ENCODE data around the gene BTG1.

Gene BTG1

GRCh38 chr12:92133795-92134637 lies 11.6 kb downstream of the BTG1 start:
- DNase-seq (ENCODE audit: low spot score), result no peak

- no peak for DNase-seq (ENCODE audit: low spot score)
Observed at GRCh38 chr12:92133171-92133570, 12.5 kb downstream of the BTG1 start.

DNA sequence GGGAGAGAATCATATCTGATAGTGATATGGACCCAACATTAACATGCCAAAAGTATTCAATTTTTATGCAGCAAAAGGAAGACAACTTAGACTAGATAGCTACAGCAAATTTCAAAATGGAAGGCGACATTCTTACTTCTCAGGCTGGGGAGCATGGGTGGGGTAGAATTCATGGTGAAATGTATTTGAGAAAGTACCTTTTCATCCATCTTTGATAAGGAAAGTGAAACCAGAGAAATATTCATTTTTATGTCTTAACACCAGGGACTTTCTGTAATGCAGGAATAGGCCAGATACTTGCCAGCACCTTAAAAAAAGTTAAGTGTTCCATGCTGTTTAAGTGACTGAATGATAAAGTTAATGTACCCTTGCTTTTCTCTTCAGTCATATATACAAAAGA lies 13.4 kb downstream of the BTG1 start:
- no peak for DNase-seq (ENCODE audit: low spot score)

DNA sequence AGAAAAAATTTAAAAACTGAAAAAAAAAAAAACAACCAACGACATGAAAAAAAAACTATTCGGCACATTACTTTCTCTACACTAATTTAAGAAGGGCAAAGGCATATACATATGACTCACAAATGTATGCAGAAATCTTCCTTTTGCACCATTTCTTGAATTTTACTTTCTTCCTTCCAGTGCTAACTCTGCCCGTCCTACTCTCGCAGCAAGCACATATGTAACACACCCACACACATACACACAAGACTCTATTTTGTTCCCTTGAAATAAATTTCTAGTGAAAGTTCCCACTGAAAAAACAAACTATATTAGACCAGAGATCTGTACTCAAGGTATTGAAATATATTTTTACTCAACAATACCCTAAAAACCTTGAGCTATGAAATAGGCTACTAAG lies 14.6 kb downstream of the BTG1 start:
- DNase-seq (ENCODE audit: low spot score), result no peak

- no peak for DNase-seq (ENCODE audit: low spot score)
Observed at GRCh38 chr12:92129609-92130008, 16.0 kb downstream of the BTG1 start.

- DNase-seq (ENCODE audit: low spot score), result no peak
Observed at GRCh38 chr12:92128612-92129011, 17.0 kb downstream of the BTG1 start.

GRCh38 chr12:92124689-92125029 lies 21.0 kb downstream of the BTG1 start:
- no peak for DNase-seq (ENCODE audit: low spot score)

DNA sequence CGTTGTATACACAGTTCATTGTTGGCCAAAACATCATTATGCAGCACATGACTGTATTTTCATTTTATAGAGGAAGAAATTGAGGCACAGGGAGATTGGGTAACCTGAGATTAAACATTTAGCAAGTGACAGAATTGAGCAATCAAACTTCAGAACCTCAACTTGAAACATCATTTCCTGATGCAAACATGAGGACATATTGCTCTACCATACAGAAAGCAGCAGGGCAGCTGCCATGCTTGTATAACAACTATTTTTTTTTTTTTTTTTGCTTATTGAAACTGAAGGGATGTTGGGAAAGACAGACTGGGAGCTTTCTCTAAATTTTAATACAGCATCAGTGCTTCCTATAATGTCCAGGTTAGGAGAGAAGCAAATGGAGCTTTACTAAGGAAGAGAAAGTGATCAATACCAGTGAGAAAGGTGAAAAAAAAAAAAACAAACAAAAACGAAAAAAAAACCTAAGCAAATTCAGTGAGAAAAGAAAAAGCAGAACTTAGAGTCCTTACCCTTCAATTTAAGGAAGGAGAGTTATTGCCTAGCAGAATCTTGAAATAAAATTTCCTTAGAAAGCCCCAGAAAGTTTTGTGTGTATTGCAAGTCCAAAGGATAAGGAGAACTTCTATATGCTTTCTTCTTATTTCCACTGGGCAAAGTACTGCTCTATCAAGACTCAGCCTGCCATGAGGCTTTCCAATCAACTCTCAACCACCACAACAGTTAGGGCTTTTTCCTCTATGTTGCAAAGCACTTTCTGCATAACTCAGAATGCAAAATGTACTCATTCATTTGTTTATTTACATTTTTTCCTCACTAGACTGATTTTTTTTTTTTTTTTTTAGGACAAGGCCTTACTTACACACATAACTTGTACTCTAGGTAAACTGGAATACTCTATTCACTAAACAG lies 21.6 kb downstream of the BTG1 start:
- DNase-seq (ENCODE audit: low spot score), result no peak

GRCh38 chr12:92122941-92123779 lies 22.5 kb downstream of the BTG1 start:
- DNase-seq (ENCODE audit: low spot score), result no peak

DNA sequence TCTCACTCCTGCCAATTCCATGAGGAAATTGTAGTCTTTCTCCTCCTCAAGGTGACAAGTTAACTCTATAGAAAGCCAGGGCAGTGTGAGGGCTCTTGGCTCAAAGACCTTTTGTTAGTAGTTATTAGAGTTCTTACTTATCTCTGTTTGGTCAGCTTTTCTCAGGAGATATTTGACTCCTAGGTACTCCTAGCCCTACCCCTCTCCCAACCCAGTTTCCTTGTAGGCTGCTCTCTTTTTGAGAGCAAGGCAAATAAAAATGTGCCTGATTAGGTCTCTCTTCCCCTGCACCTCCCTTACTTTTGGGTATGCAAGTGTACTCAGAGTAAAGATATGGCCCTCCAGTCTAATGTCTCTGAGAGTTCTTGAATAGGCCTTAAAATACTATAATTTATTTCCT lies 23.8 kb downstream of the BTG1 start:
- DNase-seq (ENCODE audit: low spot score), result no peak

GRCh38 chr12:92118826-92119536 lies 26.7 kb downstream of the BTG1 start:
- no peak for DNase-seq (ENCODE audit: low spot score)

DNA sequence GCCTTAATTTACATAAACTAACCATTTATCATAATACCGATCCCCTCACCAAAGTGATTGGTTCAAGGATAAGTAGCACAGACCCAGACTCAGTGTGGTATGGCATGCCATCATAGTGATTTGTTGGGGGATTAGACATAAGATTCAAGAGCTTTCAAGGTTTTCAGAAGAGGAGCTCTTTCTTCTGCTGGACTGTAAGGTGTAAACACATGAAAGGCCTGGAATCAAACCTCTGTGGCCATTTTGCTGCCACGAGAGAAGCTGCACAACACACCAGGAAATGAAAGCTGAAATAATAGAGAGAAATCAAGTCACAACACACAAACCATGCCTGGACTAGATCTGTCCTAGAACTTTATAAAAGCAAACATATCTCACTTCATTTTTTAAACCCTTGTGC lies 30.8 kb downstream of the BTG1 start:
- DNase-seq (ENCODE audit: low spot score), result no peak

- DNase-seq (ENCODE audit: low spot score), result no peak
Observed at GRCh38 chr12:92111256-92111655, 34.4 kb downstream of the BTG1 start.

- no peak for DNase-seq (ENCODE audit: low spot score)
Observed at GRCh38 chr12:92110083-92110640, 35.5 kb downstream of the BTG1 start.

GRCh38 chr12:92109613-92110012 lies 36.0 kb downstream of the BTG1 start:
- DNase-seq (ENCODE audit: low spot score), result no peak

- no peak for DNase-seq (ENCODE audit: low spot score)
Observed at GRCh38 chr12:92108651-92109050, 37.0 kb downstream of the BTG1 start.

DNA sequence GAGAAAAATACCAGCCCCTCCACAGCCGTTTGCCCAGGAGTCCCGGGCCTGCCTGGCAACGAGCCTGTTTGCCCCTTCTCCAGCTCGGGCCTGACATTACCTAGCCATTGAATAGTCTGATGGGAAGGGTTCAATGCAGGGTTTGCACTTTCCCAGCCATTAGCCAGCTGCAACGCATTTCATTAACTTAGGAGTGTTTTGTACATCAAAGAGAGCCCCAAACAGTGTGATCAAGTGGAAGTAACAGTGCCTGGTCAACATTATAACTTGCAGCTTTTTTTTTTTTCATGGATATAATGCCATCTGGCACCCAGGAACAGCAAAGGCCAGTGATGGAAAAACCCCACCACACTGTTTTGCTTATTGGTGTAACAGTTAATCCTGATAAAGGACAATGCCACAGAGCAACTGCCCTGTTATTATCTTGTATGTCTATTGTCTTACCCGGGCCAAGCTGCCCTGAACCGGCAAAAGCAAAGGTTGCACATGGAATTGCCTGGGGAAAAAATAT lies 38.0 kb downstream of the BTG1 start:
- DNase-seq (ENCODE audit: low spot score), result no peak

DNA sequence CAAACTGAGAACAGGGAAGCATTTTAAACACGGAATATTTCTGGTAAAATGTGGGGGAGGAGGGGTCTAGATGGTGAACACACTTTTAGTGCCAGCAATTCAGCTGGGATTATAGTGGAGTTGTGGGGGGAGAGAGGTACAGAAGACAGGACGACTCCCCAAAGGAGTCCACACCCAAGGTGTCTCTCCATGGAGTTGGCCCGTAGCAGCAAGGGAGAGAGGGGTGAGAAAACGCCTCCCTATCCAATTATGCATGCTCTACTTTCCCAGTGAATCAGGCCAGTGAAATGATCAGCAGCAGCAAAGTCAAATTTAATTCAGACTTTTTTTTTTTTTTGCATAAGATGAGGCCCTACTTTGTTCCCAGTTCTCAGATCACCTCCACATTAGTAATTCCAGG lies 38.6 kb downstream of the BTG1 start:
- DNase-seq (ENCODE audit: low spot score), result no peak

- no peak for DNase-seq (ENCODE audit: low spot score)
Observed at GRCh38 chr12:92105676-92106075, 40.0 kb downstream of the BTG1 start.

GRCh38 chr12:92105110-92105509 lies 40.5 kb downstream of the BTG1 start:
- DNase-seq (ENCODE audit: low spot score), result no peak

DNA sequence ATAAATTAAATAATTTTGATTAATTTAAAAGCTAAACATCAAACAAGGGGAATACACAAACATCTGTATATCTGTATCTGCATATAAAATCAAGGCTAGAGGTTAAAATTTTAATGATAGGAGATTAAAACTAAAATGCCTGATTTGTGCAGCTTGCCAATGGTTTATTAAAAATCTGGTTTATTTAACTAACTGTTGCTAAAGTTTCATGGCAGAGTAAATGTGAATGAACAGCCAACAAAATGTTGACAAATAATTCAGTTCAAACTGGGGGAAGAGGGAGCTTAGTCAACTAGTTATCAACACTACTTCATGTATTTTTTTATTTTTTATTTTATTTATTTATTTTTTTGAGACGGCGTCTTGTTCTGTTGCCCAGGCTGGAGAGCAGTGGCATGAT lies 43.0 kb downstream of the BTG1 start:
- no peak for DNase-seq (ENCODE audit: low spot score)

Data from RKO (cell line).